Stomach (tissue), 9 donors: ENCODE data around the gene NCOA1. TPM values are rescaled to one million over a fixed set of nuclear protein-coding genes. Genes with fewer than 3 reads are reported as not detected.

Experiments used
- DNase-seq, 2 donors: peaks; one replicate each; pipeline versions ENCODE4 v3.0.0 to v3.0.0-alpha.2; 2013 to 2019
- H3K27ac ChIP-seq, 5 donors: fragments of 200-600 bp in 4 of 5; sonication (generic) in 4 of 5; one replicate each; pipeline ENCODE4 v1.5.1; 2013 to 2019; ENCODE audit warnings: mild to moderate bottlenecking in 1 of 5, moderate library complexity in 1 of 5
- H3K27me3 ChIP-seq, 3 donors: fragments of 200-600 bp; sonication (generic); one replicate each; pipeline ENCODE4 v1.5.1; 2017 to 2019; ENCODE audit warnings: mixed run types in 1 of 3
- H3K36me3 ChIP-seq, 4 donors: fragments of 200-600 bp; sonication (generic); 1 replicate in 3 of 4; 2 replicates in 1 of 4; pipeline ENCODE4 v1.5.1; 2016 to 2019
- H3K4me1 ChIP-seq, 4 donors: fragments of 200-600 bp; sonication (generic); one replicate each; pipeline ENCODE4 v1.5.1; 2016 to 2019
- H3K4me3 ChIP-seq, 4 donors: fragments of 200-600 bp; sonication (generic) in 3 of 4; one replicate each; pipeline ENCODE4 v1.5.1; 2016 to 2019; ENCODE audit warnings: mild to moderate bottlenecking in 1 of 4
- H3K9me3 ChIP-seq, 4 donors: fragments of 200-600 bp; sonication (generic); one replicate each; pipeline ENCODE4 v1.5.1; 2016 to 2019
- CTCF ChIP-seq, 7 experiments: fragments of 450-650 bp in 4 of 7; fragments of 200-600 bp in 3 of 7; sonication (generic) in 3 of 7; IDR thresholded peaks; one replicate each; pipeline ENCODE4 v1.5.1; 2016 to 2019; ENCODE audit warnings: antibody characterized with exemption in 7 of 7, control low read depth in 2 of 7, mild to moderate bottlenecking in 1 of 7
- EP300 ChIP-seq: sonication (generic); formaldehyde crosslinking; IDR thresholded peaks from one replicate; pipeline ENCODE4 v1.6.1; 2017; ENCODE audit warnings: antibody characterized with exemption
- POLR2A ChIP-seq, 4 donors: fragments of 450-650 bp; IDR thresholded peaks; one replicate each; pipeline ENCODE4 v1.6.1; 2016; ENCODE audit warnings: antibody characterized with exemption in 4 of 4, control low read depth in 2 of 4, mild to moderate bottlenecking in 1 of 4, moderate library complexity in 1 of 4
- POLR2AphosphoS5 ChIP-seq, 3 donors: sonication (generic); formaldehyde crosslinking; IDR thresholded peaks; one replicate each; pipeline ENCODE4 v1.6.1; 2016; ENCODE audit warnings: antibody characterized with exemption in 3 of 3
- WGBS, 5 donors: extraction: QIAGEN DNeasy Blood & Tissue Kit in 3 of 5; methylation state at CpG; one replicate each; pipeline versions ENCODE4 v1.1.5 to v1.1.7; 2013 to 2018; 5-methylcytosine and 5-hydroxymethylcytosine counted together
- intact Hi-C: fragments of 100-400 bp; cut with DNase I; formaldehyde crosslinking; loops from one replicate; pipeline ENCODE4 v1.15.1; 2023; ENCODE audit warnings: low total_unique reads
- polyA plus RNA-seq, 3 donors: library from polyadenylated mRNA; stranded (reverse); fragments of 200-250 nt; gene quantifications; one replicate each; pipeline ENCODE4 v1.2.3, GENCODE V29; 2013
- total RNA-seq, 5 donors: library from RNA; depleted of rRNA; stranded (reverse); fragments of >200 nt; gene quantifications; one replicate each; pipeline versions ENCODE4 v1.1.0 to v1.2.3, GENCODE V29; 2014 to 2016
- donor health status: healthy with polysubstance abuse.
- donor health status: Bipolar disorder and iron deficiency.
- donor health status: healthy.

Gene NCOA1
- total and polyA plus RNA-seq, 8 donors, result 7.3 to 223 (median 34.8) TPM

GRCh38 chr2:24815171-24815570, 324.1 kb downstream of the NCOA1 start:
- 96 to 99% (median 97%) methylated on average over 4 of the region's 4 CpGs for WGBS, 5 donors
- no peak overlapping the region for H3K4me3 ChIP-seq
- no peaks in the 10 kb centered on the region for H3K9me3 ChIP-seq
- H3K27ac ChIP-seq, result no peak overlapping the region
- TF ChIP-seq EP300 (no peak), POLR2AphosphoS5 (IDR thresholded peaks at IDR 0.05) (no peak), CTCF (IDR thresholded peaks at IDR 0.05) (no peak)
- H3K4me1 ChIP-seq, result no peaks in the 10 kb centered on the region
- H3K27me3 ChIP-seq, result no peaks in the 10 kb centered on the region
- intact Hi-C loops, result no loop called here
- no peak for DNase-seq
- peaks cover 16 to 52% (median 43%) of the 10 kb centered on the region in 4 donors for H3K36me3 ChIP-seq

- DNase-seq, result no peak
- no peaks in the 10 kb centered on the region for H3K4me1 ChIP-seq
Measured at GRCh38 chr2:24816404-24816803, 325.4 kb downstream of the NCOA1 start.

GRCh38 chr2:24816884-24817283, 325.8 kb downstream of the NCOA1 start:
- no peak for DNase-seq
- Histone ChIP-seq H3K27me3 (no peaks in the 10 kb centered on the region), H3K36me3 (peaks cover 17 to 69% (median 60%) of the 10 kb centered on the region in 4 donors), H3K4me1 (no peaks in the 10 kb centered on the region), H3K4me3 (no peak overlapping the region), H3K9me3 (no peaks in the 10 kb centered on the region), H3K27ac (no peak overlapping the region)
- intact Hi-C loops, result no loop called here
- TF ChIP-seq POLR2A (IDR thresholded peaks at IDR 0.05), result no peak
- TF ChIP-seq EP300, result no peak
- TF ChIP-seq POLR2AphosphoS5 (IDR thresholded peaks at IDR 0.05), result no peak
- TF ChIP-seq CTCF (IDR thresholded peaks at IDR 0.05), result no peak
- whole genome bisulfite sequencing, 5 donors, result 76 to 89% (median 88%) methylated on average over 4 of the region's 4 CpGs

More at GRCh38 chr2:24816404-24816803, 325.4 kb downstream of the NCOA1 start:
- H3K36me3 ChIP-seq, result peaks cover 17 to 64% (median 55%) of the 10 kb centered on the region in 4 donors
- no peak overlapping the region for H3K27ac ChIP-seq
- H3K9me3 ChIP-seq, result no peaks in the 10 kb centered on the region
- WGBS, 5 donors, result 83 to 90% (median 86%) methylated on average over 6 of the region's 6 CpGs
- no peak overlapping the region for H3K4me3 ChIP-seq
- TF ChIP-seq POLR2AphosphoS5 (IDR thresholded peaks at IDR 0.05) (no peak), CTCF (IDR thresholded peaks at IDR 0.05) (no peak), EP300 (no peak), POLR2A (IDR thresholded peaks at IDR 0.05) (no peak)
- H3K27me3 ChIP-seq, result no peaks in the 10 kb centered on the region
- intact Hi-C loops, result no loop called here

GRCh38 chr2:24818721-24819167, 327.7 kb downstream of the NCOA1 start:
- H3K36me3 ChIP-seq, result peaks cover 17 to 86% (median 74%) of the 10 kb centered on the region in 4 donors
- no peak overlapping the region for H3K27ac ChIP-seq
- no peaks in the 10 kb centered on the region for H3K27me3 ChIP-seq
- TF ChIP-seq EP300 (no peak), CTCF (IDR thresholded peaks at IDR 0.05) (no peak), POLR2A (IDR thresholded peaks at IDR 0.05) (no peak), POLR2AphosphoS5 (IDR thresholded peaks at IDR 0.05) (no peak)
- WGBS, 5 donors, result 51 to 70% (median 55%) methylated on average over 9 of the region's 9 CpGs
- H3K4me3 ChIP-seq, result no peak overlapping the region
- intact Hi-C loops, result no loop called here
- no peak for DNase-seq
- no peaks in the 10 kb centered on the region for H3K4me1 ChIP-seq
- no peaks in the 10 kb centered on the region for H3K9me3 ChIP-seq
